IgD-negative memory B cell (primary cell): ENCODE results near the gene PLEKHO2. TPM values are rescaled to one million over a fixed set of nuclear protein-coding genes. Genes with fewer than 3 reads are reported as not detected.

Experiments
- H3K27ac Mint-ChIP-seq, 3 donors: one replicate each; pipeline ENCODE4 v1.8.0; 2020 to 2022; ENCODE audit warnings: mild to moderate bottlenecking in 3 of 3, mixed read lengths in 3 of 3, moderate library complexity in 1 of 3
- H3K27me3 Mint-ChIP-seq: one replicate; pipeline ENCODE4 v1.8.0; 2021; ENCODE audit warnings: mixed read lengths
- H3K36me3 Mint-ChIP-seq: one replicate; pipeline ENCODE4 v1.8.0; 2020; ENCODE audit warnings: mild to moderate bottlenecking, mixed read lengths
- H3K4me1 Mint-ChIP-seq, 3 donors: one replicate each; pipeline ENCODE4 v1.8.0; 2020 to 2022; ENCODE audit warnings: mixed read lengths in 3 of 3, mild to moderate bottlenecking in 1 of 3
- H3K4me3 Mint-ChIP-seq, 4 donors: one replicate each; pipeline ENCODE4 v1.8.0; 2020 to 2022; ENCODE audit warnings: mild to moderate bottlenecking in 4 of 4, mixed read lengths in 4 of 4, moderate library complexity in 3 of 4
- H3K9me3 Mint-ChIP-seq, 3 donors: one replicate each; pipeline ENCODE4 v1.8.0; 2020 to 2021; ENCODE audit warnings: mixed read lengths in 3 of 3, mild to moderate bottlenecking in 1 of 3
- polyA plus RNA-seq: library from polyadenylated mRNA; unstranded; fragments of 300-500 nt; fragmentation: Illumina TruSeq; gene quantifications from one replicate; pipeline ENCODE4 v1.2.3, GENCODE V29; 2021

PLEKHO2 gene
- polyA plus RNA-seq, 1 donor from 2014 or later, result 45.1 TPM

- Mint-ChIP-seq H3K4me1 (peaks cover 18 to 28% (median 24%) of the 10 kb centered on the region in 3 donors), H3K4me3 (peak overlapping the region; percentile 13 to 85 (median 62)), H3K36me3 (peaks cover 2% of the 10 kb centered on the region), H3K27me3 (no peaks in the 10 kb centered on the region), H3K9me3 (no peaks in the 10 kb centered on the region), H3K27ac (peak overlapping the region; percentile 24 to 91 (median 88))
These were observed 41.4 kb downstream of the PLEKHO2 start for GRCh38 chr15:64883100-64883581.

- peak overlapping the region in 2 of 4 donors; percentile 27 to 83 for H3K4me3 Mint-ChIP-seq
- peak overlapping the region; percentile 24 to 91 (median 88) for H3K27ac Mint-ChIP-seq
- peaks cover 18 to 28% (median 24%) of the 10 kb centered on the region in 3 donors for H3K4me1 Mint-ChIP-seq
- H3K27me3 Mint-ChIP-seq, result no peaks in the 10 kb centered on the region
- H3K9me3 Mint-ChIP-seq, result no peaks in the 10 kb centered on the region
- H3K36me3 Mint-ChIP-seq, result peaks cover 2% of the 10 kb centered on the region
These were observed 42.3 kb downstream of the PLEKHO2 start for GRCh38 chr15:64883997-64884511.

- Mint-ChIP-seq H3K4me3 (no peak overlapping the region), H3K27ac (peak overlapping the region in 1 of 3 donors; percentile 91), H3K36me3 (peaks cover 2% of the 10 kb centered on the region), H3K27me3 (no peaks in the 10 kb centered on the region), H3K9me3 (no peaks in the 10 kb centered on the region), H3K4me1 (peaks cover 18 to 28% (median 24%) of the 10 kb centered on the region in 3 donors)
These were observed 43.0 kb downstream of the PLEKHO2 start for GRCh38 chr15:64884679-64885078.

- Mint-ChIP-seq H3K9me3 (no peaks in the 10 kb centered on the region), H3K27me3 (no peaks in the 10 kb centered on the region), H3K4me1 (peaks cover 30 to 37% (median 31%) of the 10 kb centered on the region in 3 donors), H3K4me3 (no peak overlapping the region), H3K36me3 (no peaks in the 10 kb centered on the region), H3K27ac (no peak overlapping the region)
These were observed 46.6 kb downstream of the PLEKHO2 start for GRCh38 chr15:64888336-64888735.

GRCh38 chr15:64891561-64891960 is 49.8 kb downstream of the PLEKHO2 start:
- H3K4me3 Mint-ChIP-seq, result peak overlapping the region in 1 of 4 donors; percentile 97
- no peaks in the 10 kb centered on the region for H3K27me3 Mint-ChIP-seq
- peaks cover 43 to 48% (median 45%) of the 10 kb centered on the region in 3 donors for H3K4me1 Mint-ChIP-seq
- H3K9me3 Mint-ChIP-seq, result no peaks in the 10 kb centered on the region
- H3K27ac Mint-ChIP-seq, result peak overlapping the region; percentile 78 to 97 (median 97)
- no peaks in the 10 kb centered on the region for H3K36me3 Mint-ChIP-seq

GRCh38 chr15:64892847-64893403 is 51.2 kb downstream of the PLEKHO2 start:
- Mint-ChIP-seq H3K27me3 (no peaks in the 10 kb centered on the region), H3K4me1 (peaks cover 46 to 50% (median 49%) of the 10 kb centered on the region in 3 donors), H3K4me3 (peak overlapping the region; percentile 86 to 97 (median 90)), H3K36me3 (no peaks in the 10 kb centered on the region), H3K27ac (peak overlapping the region; percentile 97 to 99 (median 97)), H3K9me3 (no peaks in the 10 kb centered on the region)

- Mint-ChIP-seq H3K4me3 (peak overlapping the region; percentile 86 to 97 (median 90)), H3K4me1 (peaks cover 46 to 53% (median 49%) of the 10 kb centered on the region in 3 donors), H3K36me3 (no peaks in the 10 kb centered on the region), H3K9me3 (no peaks in the 10 kb centered on the region), H3K27me3 (no peaks in the 10 kb centered on the region), H3K27ac (peak overlapping the region; percentile 97 to 99 (median 97))
These were observed 52.0 kb downstream of the PLEKHO2 start for GRCh38 chr15:64893481-64894394.

- H3K4me1 Mint-ChIP-seq, result peaks cover 46 to 53% (median 49%) of the 10 kb centered on the region in 3 donors
- no peaks in the 10 kb centered on the region for H3K9me3 Mint-ChIP-seq
- H3K4me3 Mint-ChIP-seq, result peak overlapping the region; percentile 86 to 97 (median 90)
- peak overlapping the region; percentile 97 to 99 (median 97) for H3K27ac Mint-ChIP-seq
- H3K36me3 Mint-ChIP-seq, result no peaks in the 10 kb centered on the region
- H3K27me3 Mint-ChIP-seq, result no peaks in the 10 kb centered on the region
These were observed 52.8 kb downstream of the PLEKHO2 start for GRCh38 chr15:64894395-64895056.

GRCh38 chr15:64895285-64896065 is 53.8 kb downstream of the PLEKHO2 start:
- Mint-ChIP-seq H3K9me3 (no peaks in the 10 kb centered on the region), H3K36me3 (no peaks in the 10 kb centered on the region), H3K4me3 (peak overlapping the region; percentile 86 to 97 (median 90)), H3K27ac (peak overlapping the region; percentile 97 to 99 (median 97)), H3K27me3 (no peaks in the 10 kb centered on the region), H3K4me1 (peaks cover 46 to 53% (median 49%) of the 10 kb centered on the region in 3 donors)

GRCh38 chr15:64896371-64897069 is 54.8 kb downstream of the PLEKHO2 start:
- H3K4me1 Mint-ChIP-seq, result peaks cover 43 to 50% (median 47%) of the 10 kb centered on the region in 3 donors
- H3K4me3 Mint-ChIP-seq, result peak overlapping the region; percentile 86 to 97 (median 90)
- H3K36me3 Mint-ChIP-seq, result peaks cover 2% of the 10 kb centered on the region
- H3K9me3 Mint-ChIP-seq, result peaks cover 0 to 3% (median 3%) of the 10 kb centered on the region in 3 donors
- peak overlapping the region; percentile 97 to 99 (median 97) for H3K27ac Mint-ChIP-seq
- no peaks in the 10 kb centered on the region for H3K27me3 Mint-ChIP-seq

- H3K4me3 Mint-ChIP-seq, result peak overlapping the region in 1 of 4 donors; percentile 6
- H3K9me3 Mint-ChIP-seq, result peaks cover 0 to 3% (median 3%) of the 10 kb centered on the region in 3 donors
- peaks cover 37 to 46% (median 43%) of the 10 kb centered on the region in 3 donors for H3K4me1 Mint-ChIP-seq
- peak overlapping the region; percentile 6 to 60 (median 47) for H3K27ac Mint-ChIP-seq
- H3K27me3 Mint-ChIP-seq, result no peaks in the 10 kb centered on the region
- H3K36me3 Mint-ChIP-seq, result peaks cover 2% of the 10 kb centered on the region
These were observed 55.8 kb downstream of the PLEKHO2 start for GRCh38 chr15:64897345-64897985.

GRCh38 chr15:64898406-64898805 is 56.7 kb downstream of the PLEKHO2 start:
- peaks cover 0 to 3% (median 3%) of the 10 kb centered on the region in 3 donors for H3K9me3 Mint-ChIP-seq
- peak overlapping the region in 1 of 3 donors; percentile 6 for H3K27ac Mint-ChIP-seq
- H3K4me1 Mint-ChIP-seq, result peaks cover 36 to 44% (median 42%) of the 10 kb centered on the region in 3 donors
- peak overlapping the region in 2 of 4 donors; percentile 6 to 45 for H3K4me3 Mint-ChIP-seq
- peaks cover 2% of the 10 kb centered on the region for H3K36me3 Mint-ChIP-seq
- no peaks in the 10 kb centered on the region for H3K27me3 Mint-ChIP-seq

- peaks cover 27 to 37% (median 32%) of the 10 kb centered on the region in 3 donors for H3K4me1 Mint-ChIP-seq
- peaks cover 0 to 3% (median 3%) of the 10 kb centered on the region in 3 donors for H3K9me3 Mint-ChIP-seq
- peaks cover 2% of the 10 kb centered on the region for H3K36me3 Mint-ChIP-seq
- no peak overlapping the region for H3K4me3 Mint-ChIP-seq
- peak overlapping the region in 1 of 3 donors; percentile 75 for H3K27ac Mint-ChIP-seq
- H3K27me3 Mint-ChIP-seq, result no peaks in the 10 kb centered on the region
These were observed 59.4 kb downstream of the PLEKHO2 start for GRCh38 chr15:64901141-64901540.
